Hepatocyte (in vitro differentiated cells): Measurements from ENCODE around the gene RIN3. TPM values are rescaled to one million over a fixed set of nuclear protein-coding genes. Genes with fewer than 3 reads are reported as not detected.

ENCODE experiments used
- DNase-seq: peaks from one replicate; pipeline ENCODE4 v3.0.0-alpha.2; 2016; ENCODE audit warnings: low spot score
- H2AFZ ChIP-seq: fragments of 200-600 bp; sonication (generic); 2 replicates; pipeline ENCODE4 v1.6.0; 2016; ENCODE audit warnings: antibody characterized with exemption, mild to moderate bottlenecking
- H3K27ac ChIP-seq: fragments of 200-600 bp; sonication (generic); 2 replicates; pipeline ENCODE4 v1.5.1; 2016; ENCODE audit warnings: mild to moderate bottlenecking
- H3K27me3 ChIP-seq: fragments of 200-600 bp; sonication (generic); 2 replicates; pipeline ENCODE4 v1.6.1; 2016
- H3K36me3 ChIP-seq: fragments of 200-600 bp; sonication (generic); replicated peaks from 2 replicates; pipeline ENCODE4 v1.5.1; 2016; ENCODE audit warnings: low read depth; ENCODE audit not compliant: insufficient read depth
- H3K4me1 ChIP-seq: fragments of 200-600 bp; sonication (generic); 2 replicates; pipeline ENCODE4 v1.5.1; 2016; ENCODE audit warnings: mild to moderate bottlenecking, moderate library complexity; ENCODE audit not compliant: insufficient read depth
- H3K4me2 ChIP-seq: fragments of 200-600 bp; sonication (generic); 2 replicates; pipeline ENCODE4 v1.6.0; 2016
- H3K4me3 ChIP-seq: fragments of 200-600 bp; sonication (generic); 2 replicates; pipeline ENCODE4 v1.5.1; 2016; ENCODE audit warnings: mild to moderate bottlenecking
- H3K79me2 ChIP-seq: fragments of 200-600 bp; sonication (generic); 2 replicates; pipeline ENCODE4 v1.6.0; 2017; ENCODE audit warnings: mild to moderate bottlenecking
- H3K9me2 ChIP-seq: fragments of 200-600 bp; sonication (generic); replicated peaks from 2 replicates; pipeline ENCODE4 v1.6.0; 2017; ENCODE audit warnings: mild to moderate bottlenecking; ENCODE audit not compliant: insufficient read depth
- H3K9me3 ChIP-seq: fragments of 200-600 bp; sonication (generic); 2 replicates; pipeline ENCODE4 v1.5.1; 2016; ENCODE audit warnings: low read depth, mild to moderate bottlenecking
- H4K20me1 ChIP-seq: fragments of 200-600 bp; sonication (generic); 2 replicates; pipeline ENCODE4 v1.6.0; 2016; ENCODE audit warnings: mild to moderate bottlenecking; ENCODE audit not compliant: insufficient read depth, poor library complexity, severe bottlenecking
- CTCF ChIP-seq: fragments of 200-600 bp; sonication (generic); IDR thresholded peaks from 2 replicates; pipeline ENCODE4 v1.5.1; 2016; ENCODE audit warnings: antibody characterized with exemption, mild to moderate bottlenecking; ENCODE audit not compliant: poor library complexity
- EZH2 ChIP-seq: fragments of 200-600 bp; sonication (generic); IDR thresholded peaks from 2 replicates; pipeline ENCODE4 v1.6.1; 2016; ENCODE audit warnings: antibody characterized with exemption, mild to moderate bottlenecking, borderline replicate concordance
- EZH2phosphoT487 ChIP-seq: fragments of 200-600 bp; sonication (generic); IDR thresholded peaks from one replicate; pipeline ENCODE4 v1.6.1; 2018; ENCODE audit warnings: antibody characterized with exemption, mild to moderate bottlenecking, low read depth, moderate library complexity; ENCODE audit not compliant: unreplicated experiment, severe bottlenecking
- WGBS: methylation state at CpG from one replicate; pipeline ENCODE4 v1.1.6; 2016; ENCODE audit warnings: low lambda C conversion rate; ENCODE audit errors: missing lambda C conversion rate; 5-methylcytosine and 5-hydroxymethylcytosine counted together
- polyA plus RNA-seq: library from polyadenylated mRNA; unstranded; fragments of >200 nt; fragmentation: Nextera tagmentation; extraction: Ambion mirVana; gene quantifications from 2 replicates; pipeline ENCODE4 v1.2.1, GENCODE V29; 2016
- total RNA-seq: library from RNA; depleted of rRNA; stranded (reverse); fragments of >200 nt; gene quantifications from 2 replicates; pipeline ENCODE4 v1.2.3, GENCODE V29; 2014

Gene RIN3
- total and polyA plus RNA-seq, 2 experiments from 2014 or later, result 4.2 to 11.8 TPM

DNA sequence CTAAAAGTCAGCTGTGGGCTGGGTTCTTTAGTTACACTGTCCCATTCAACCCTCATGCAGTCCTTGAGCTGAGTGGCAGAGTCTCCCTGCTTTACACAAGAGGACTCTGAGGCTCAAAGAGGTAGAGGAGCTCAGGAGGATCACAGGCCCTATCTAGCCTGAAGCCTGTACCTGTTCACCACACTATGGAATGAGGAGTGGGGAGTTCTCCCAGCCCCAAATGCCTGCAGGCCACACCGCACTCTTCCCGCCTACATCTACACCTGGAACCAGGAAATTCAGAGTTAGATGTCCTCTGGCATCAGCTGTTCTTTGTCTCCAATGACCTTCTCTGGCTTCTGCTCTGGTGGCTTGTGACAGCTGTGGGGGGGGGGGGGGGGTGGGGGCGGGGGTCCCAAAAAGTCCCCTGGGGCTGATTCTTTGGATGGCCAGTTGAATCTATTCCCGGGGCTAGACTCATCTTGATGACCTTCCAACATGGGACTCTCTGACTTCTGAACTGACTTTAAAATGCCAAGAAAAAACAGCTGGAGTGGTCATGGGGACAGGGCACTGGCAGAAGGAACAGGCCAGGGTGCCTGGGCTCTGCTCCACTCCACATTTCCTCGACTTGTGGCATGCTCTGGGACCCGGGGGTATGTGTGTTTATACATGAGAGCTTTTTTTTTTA lies 30.6 kb downstream of the RIN3 start:
- peaks cover 10% of the 10 kb centered on the region for H3K4me1 ChIP-seq
- no peak overlapping the region for H3K27ac ChIP-seq
- no peaks in the 10 kb centered on the region for H4K20me1 ChIP-seq
- 83% methylated on average over 5 of the region's 6 CpGs for WGBS
- no peaks in the 10 kb centered on the region for H3K27me3 ChIP-seq
- no peaks in the 10 kb centered on the region for H3K9me3 ChIP-seq
- H2AFZ ChIP-seq, result no peak overlapping the region
- no peak for TF ChIP-seq EZH2
- TF ChIP-seq CTCF, result no peak
- no peak for TF ChIP-seq EZH2phosphoT487
- H3K79me2 ChIP-seq, result peaks cover 3% of the 10 kb centered on the region
- H3K4me2 ChIP-seq, result no peak overlapping the region
- no peaks in the 10 kb centered on the region for H3K36me3 ChIP-seq
- no peak overlapping the region for H3K4me3 ChIP-seq
- DNase-seq, result no peak
- no peaks in the 10 kb centered on the region for H3K9me2 ChIP-seq

DNA sequence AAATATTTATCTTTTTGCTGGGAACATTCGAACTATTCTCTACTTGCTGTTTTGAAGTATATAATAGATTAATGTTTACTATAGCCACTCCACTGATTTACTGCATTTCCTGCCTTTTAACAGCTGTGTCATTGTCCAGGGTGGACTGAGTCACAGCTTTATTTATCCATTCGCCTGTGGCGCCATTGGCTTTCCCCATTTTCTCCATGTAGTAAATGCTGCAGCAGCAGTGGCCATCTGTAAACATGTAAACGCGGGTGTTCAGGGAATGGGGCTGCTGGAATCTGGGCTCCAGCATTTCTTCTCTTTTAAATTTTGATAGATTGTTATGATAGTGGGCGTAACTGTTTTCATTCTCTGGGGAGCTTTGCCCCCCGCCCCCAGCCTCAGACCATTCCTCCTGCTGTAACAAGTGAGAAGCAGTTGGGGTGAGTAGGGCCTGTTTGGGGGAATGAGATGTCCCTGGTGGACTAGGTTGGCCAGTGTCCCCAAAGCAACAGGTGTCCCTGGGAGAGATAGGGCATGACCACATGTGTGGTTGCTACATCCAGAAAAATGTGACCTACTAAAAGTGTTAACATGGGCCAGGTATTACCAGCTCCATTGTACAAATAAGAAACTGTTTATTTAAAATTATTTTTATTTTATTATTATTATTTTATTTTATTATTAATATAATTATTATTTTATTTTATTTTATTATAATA lies 32.9 kb downstream of the RIN3 start:
- no peaks in the 10 kb centered on the region for H3K79me2 ChIP-seq
- no peaks in the 10 kb centered on the region for H3K36me3 ChIP-seq
- H3K4me3 ChIP-seq, result no peak overlapping the region
- 92% methylated on average over 7 of the region's 7 CpGs for WGBS
- no peak for DNase-seq
- H3K27me3 ChIP-seq, result no peaks in the 10 kb centered on the region
- H3K9me2 ChIP-seq, result no peaks in the 10 kb centered on the region
- no peak overlapping the region for H3K27ac ChIP-seq
- no peaks in the 10 kb centered on the region for H4K20me1 ChIP-seq
- no peak overlapping the region for H3K4me2 ChIP-seq
- TF ChIP-seq EZH2 (no peak), CTCF (no peak), EZH2phosphoT487 (no peak)
- H3K9me3 ChIP-seq, result no peaks in the 10 kb centered on the region
- H2AFZ ChIP-seq, result no peak overlapping the region
- H3K4me1 ChIP-seq, result no peaks in the 10 kb centered on the region

DNA sequence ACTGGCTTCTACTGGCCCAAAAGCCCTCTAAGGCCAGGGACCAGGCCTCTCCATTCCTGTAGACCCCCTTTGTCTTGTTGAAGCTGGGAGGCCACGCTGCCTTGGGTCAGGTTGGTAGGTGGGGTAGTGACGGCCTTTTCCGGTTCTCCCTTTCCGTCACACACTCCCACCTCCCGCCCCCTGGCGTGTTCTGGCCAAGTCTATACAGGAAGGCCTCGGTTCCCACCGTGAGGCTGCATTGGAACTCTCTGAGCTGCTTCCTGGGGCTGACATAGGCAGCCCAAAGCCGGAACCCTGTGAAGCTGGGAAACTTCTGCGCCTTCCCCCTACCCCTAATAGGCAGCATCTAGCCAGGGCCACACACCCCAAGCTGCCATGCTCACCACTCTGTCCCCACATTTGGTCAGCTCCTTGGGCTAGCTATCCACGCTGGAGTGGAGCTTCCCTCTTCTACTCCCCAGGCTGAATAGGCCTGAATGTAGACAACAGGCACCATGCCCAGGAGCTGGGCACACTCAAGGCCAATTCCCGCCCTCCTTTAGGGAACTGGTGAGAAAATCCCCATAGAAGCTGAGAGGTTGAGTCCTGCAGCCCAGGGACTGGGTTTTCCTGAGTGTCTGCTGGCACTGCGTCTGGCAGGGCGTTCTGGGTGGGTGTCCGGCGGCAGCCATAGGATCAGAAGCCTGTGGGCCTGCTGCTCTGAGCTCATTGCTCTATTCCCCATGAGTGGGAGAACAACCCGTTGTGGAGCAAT lies 35.7 kb downstream of the RIN3 start:
- no peaks in the 10 kb centered on the region for H4K20me1 ChIP-seq
- TF ChIP-seq EZH2phosphoT487 (no peak), EZH2 (no peak), CTCF (no peak)
- WGBS, result 89% methylated on average over 17 of the region's 17 CpGs
- no peak overlapping the region for H3K4me2 ChIP-seq
- H3K79me2 ChIP-seq, result no peaks in the 10 kb centered on the region
- no peaks in the 10 kb centered on the region for H3K9me2 ChIP-seq
- H3K36me3 ChIP-seq, result no peaks in the 10 kb centered on the region
- no peaks in the 10 kb centered on the region for H3K27me3 ChIP-seq
- no peak overlapping the region for H2AFZ ChIP-seq
- H3K4me1 ChIP-seq, result peaks cover 9% of the 10 kb centered on the region
- no peaks in the 10 kb centered on the region for H3K9me3 ChIP-seq
- no peak for DNase-seq
- no peak overlapping the region for H3K4me3 ChIP-seq
- H3K27ac ChIP-seq, result no peak overlapping the region
